MM.1S (cell line): Measurements from ENCODE around the gene RNLS.

ENCODE experiments used
- DNase-seq: peaks from one replicate; pipeline ENCODE4 v3.0.0-alpha.2; 2015
- H2AFZ ChIP-seq: fragments of 300-600 bp; sonication (generic); 2 replicates; pipeline ENCODE4 v1.6.0; 2016; ENCODE audit warnings: antibody characterized with exemption, low read length
- H3F3A ChIP-seq: fragments of 300-600 bp; sonication (generic); 2 replicates; pipeline ENCODE4 v1.6.1; 2016; ENCODE audit warnings: mild to moderate bottlenecking, antibody characterized with exemption, low read length, moderate library complexity, mixed read lengths; ENCODE audit not compliant: insufficient read depth
- H3K27ac ChIP-seq: fragments of 300-600 bp; sonication (generic); 2 replicates; pipeline ENCODE4 v1.5.1; 2016; ENCODE audit warnings: mild to moderate bottlenecking, low read length
- H3K27me3 ChIP-seq: fragments of 300-600 bp; sonication (generic); replicated peaks from 2 replicates; pipeline ENCODE4 v1.6.0; 2016; ENCODE audit warnings: low read length; ENCODE audit not compliant: insufficient read depth
- H3K36me3 ChIP-seq: fragments of 300-600 bp; sonication (generic); replicated peaks from 2 replicates; pipeline ENCODE4 v1.6.1; 2016; ENCODE audit warnings: mild to moderate bottlenecking, low read length, mixed read lengths; ENCODE audit not compliant: insufficient read depth
- H3K4me1 ChIP-seq: fragments of 300-600 bp; sonication (generic); 2 replicates; pipeline ENCODE4 v1.6.1; 2016; ENCODE audit warnings: low read length, mixed read lengths
- H3K4me2 ChIP-seq: fragments of 300-600 bp; sonication (generic); 2 replicates; pipeline ENCODE4 v1.6.0; 2016; ENCODE audit warnings: low read depth, low read length
- H3K4me3 ChIP-seq: fragments of 300-600 bp; sonication (generic); 2 replicates; pipeline ENCODE4 v1.5.1; 2016; ENCODE audit warnings: low read length, mixed read lengths
- H3K79me2 ChIP-seq: fragments of 300-600 bp; sonication (generic); 2 replicates; pipeline ENCODE4 v1.6.1; 2016; ENCODE audit warnings: mixed run types, low read length, mixed read lengths
- H3K9ac ChIP-seq: fragments of 300-600 bp; sonication (generic); 2 replicates; pipeline ENCODE4 v1.6.1; 2016; ENCODE audit warnings: low read length, mixed read lengths
- H3K9me2 ChIP-seq: fragments of 300-600 bp; sonication (generic); replicated peaks from 2 replicates; pipeline ENCODE4 v1.6.1; 2016; ENCODE audit warnings: mild to moderate bottlenecking, low read length, mixed read lengths; ENCODE audit not compliant: insufficient read depth
- H3K9me3 ChIP-seq: fragments of 300-600 bp; sonication (generic); replicated peaks from 2 replicates; pipeline ENCODE4 v1.6.1; 2016; ENCODE audit warnings: mild to moderate bottlenecking, low read length, mixed read lengths; ENCODE audit not compliant: insufficient read depth
- H4K20me1 ChIP-seq: fragments of 300-600 bp; sonication (generic); 2 replicates; pipeline ENCODE4 v1.6.1; 2016; ENCODE audit warnings: mild to moderate bottlenecking, low read length, moderate library complexity, mixed read lengths; ENCODE audit not compliant: insufficient read depth
- CTCF ChIP-seq: fragments of 300-600 bp; sonication (generic); IDR thresholded peaks from 2 replicates; pipeline ENCODE4 v1.5.1; 2016; ENCODE audit warnings: antibody characterized with exemption, low read length, mixed read lengths
- EZH2 ChIP-seq: fragments of 300-600 bp; sonication (generic); optimal IDR thresholded peaks from 2 replicates; pipeline ENCODE3; 2017; ENCODE audit warnings: low read depth, mild to moderate bottlenecking, antibody characterized with exemption, low read length, mixed read lengths
- EZH2phosphoT487 ChIP-seq: fragments of 300-600 bp; sonication (generic); IDR thresholded peaks from 2 replicates; pipeline ENCODE4 v1.6.1; 2018; ENCODE audit warnings: antibody characterized with exemption, low read length

The RNLS gene

GRCh38 chr10:88494537-88494936 is 88.6 kb downstream of the RNLS start:
- Histone ChIP-seq H3K4me1 (no peaks in the 10 kb centered on the region), H3K4me2 (no peak overlapping the region), H3K79me2 (no peaks in the 10 kb centered on the region), H3K27ac (no peak overlapping the region), H2AFZ (no peak overlapping the region), H3K36me3 (no peaks in the 10 kb centered on the region), H3K9me3 (no peaks in the 10 kb centered on the region), H3K9me2 (no peaks in the 10 kb centered on the region), H3F3A (no peaks in the 10 kb centered on the region), H3K4me3 (no peak overlapping the region), H3K9ac (no peak overlapping the region), H3K27me3 (no peaks in the 10 kb centered on the region), H4K20me1 (no peaks in the 10 kb centered on the region)
- DNase-seq = no peak
- TF ChIP-seq CTCF (no peak), EZH2phosphoT487 (no peak), EZH2 (no peak)

GRCh38 chr10:88493691-88494483 is 89.2 kb downstream of the RNLS start:
- H3K9me2 ChIP-seq = no peaks in the 10 kb centered on the region
- H3K79me2 ChIP-seq = no peaks in the 10 kb centered on the region
- no peak overlapping the region for H3K9ac ChIP-seq
- no peaks in the 10 kb centered on the region for H3F3A ChIP-seq
- H3K27me3 ChIP-seq = no peaks in the 10 kb centered on the region
- no peaks in the 10 kb centered on the region for H3K36me3 ChIP-seq
- H3K4me2 ChIP-seq = no peak overlapping the region
- H3K9me3 ChIP-seq = no peaks in the 10 kb centered on the region
- no peaks in the 10 kb centered on the region for H3K4me1 ChIP-seq
- TF ChIP-seq EZH2 (no peak), EZH2phosphoT487 (no peak), CTCF (no peak)
- H4K20me1 ChIP-seq = no peaks in the 10 kb centered on the region
- no peak overlapping the region for H3K4me3 ChIP-seq
- H2AFZ ChIP-seq = no peak overlapping the region
- H3K27ac ChIP-seq = no peak overlapping the region
- DNase-seq = no peak

GRCh38 chr10:88491314-88491713 is 91.8 kb downstream of the RNLS start:
- no peak for TF ChIP-seq CTCF
- no peak for TF ChIP-seq EZH2phosphoT487
- no peak for TF ChIP-seq EZH2
- H3K4me1 ChIP-seq = no peaks in the 10 kb centered on the region
- H3K36me3 ChIP-seq = no peaks in the 10 kb centered on the region
- H2AFZ ChIP-seq = no peak overlapping the region
- H3F3A ChIP-seq = no peaks in the 10 kb centered on the region
- no peak overlapping the region for H3K9ac ChIP-seq
- H4K20me1 ChIP-seq = no peaks in the 10 kb centered on the region
- no peaks in the 10 kb centered on the region for H3K27me3 ChIP-seq
- H3K79me2 ChIP-seq = no peaks in the 10 kb centered on the region
- no peak overlapping the region for H3K4me3 ChIP-seq
- no peak for DNase-seq
- no peaks in the 10 kb centered on the region for H3K9me3 ChIP-seq
- no peaks in the 10 kb centered on the region for H3K9me2 ChIP-seq
- H3K27ac ChIP-seq = no peak overlapping the region
- H3K4me2 ChIP-seq = no peak overlapping the region
